HG03196 (cell line): Measurements from ENCODE around the gene CEACAM7.

Source experiments
- ATAC-seq: cut with Tn5 transposase; IDR thresholded peaks from one replicate; pipeline ENCODE4 v1.9.1; 2021; ENCODE audit not compliant: unreplicated experiment

Gene CEACAM7

GRCh38 chr19:41700381-41701195, 12.5 kb upstream of the CEACAM7 start:
- ATAC-seq, result no peak

DNA sequence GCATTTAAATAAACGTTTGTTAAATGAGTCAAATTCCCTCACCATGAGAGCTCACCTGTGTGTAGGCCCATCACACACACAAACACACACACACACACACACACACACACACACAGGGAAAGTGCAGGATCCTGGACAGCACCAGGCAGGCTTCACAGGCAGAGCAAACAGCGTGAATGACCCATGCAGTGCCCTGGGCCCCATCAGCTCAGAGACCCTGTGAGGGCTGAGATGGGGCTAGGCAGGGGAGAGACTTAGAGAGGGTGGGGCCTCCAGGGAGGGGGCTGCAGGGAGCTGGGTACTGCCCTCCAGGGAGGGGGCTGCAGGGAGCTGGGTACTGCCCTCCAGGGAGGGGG, 11.9 kb upstream of the CEACAM7 start:
- no peak for ATAC-seq

DNA sequence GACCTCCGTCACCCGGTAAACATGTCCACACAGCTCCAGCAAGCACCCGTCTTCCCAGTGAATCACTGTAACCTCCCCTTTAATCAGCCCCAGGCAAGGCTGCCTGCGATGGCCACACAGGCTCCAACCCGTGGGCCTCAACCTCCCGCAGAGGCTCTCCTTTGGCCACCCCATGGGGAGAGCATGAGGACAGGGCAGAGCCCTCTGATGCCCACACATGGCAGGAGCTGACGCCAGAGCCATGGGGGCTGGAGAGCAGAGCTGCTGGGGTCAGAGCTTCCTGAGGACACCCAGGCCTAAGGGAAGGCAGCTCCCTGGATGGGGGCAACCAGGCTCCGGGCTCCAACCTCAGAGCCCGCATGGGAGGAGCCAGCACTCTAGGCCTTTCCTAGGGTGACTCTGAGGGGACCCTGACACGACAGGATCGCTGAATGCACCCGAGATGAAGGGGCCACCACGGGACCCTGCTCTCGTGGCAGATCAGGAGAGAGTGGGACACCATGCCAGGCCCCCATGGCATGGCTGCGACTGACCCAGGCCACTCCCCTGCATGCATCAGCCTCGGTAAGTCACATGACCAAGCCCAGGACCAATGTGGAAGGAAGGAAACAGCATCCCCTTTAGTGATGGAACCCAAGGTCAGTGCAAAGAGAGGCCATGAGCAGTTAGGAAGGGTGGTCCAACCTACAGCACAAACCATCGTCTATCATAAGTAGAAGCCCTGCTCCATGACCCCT, 11.3 kb upstream of the CEACAM7 start:
- no peak for ATAC-seq

DNA sequence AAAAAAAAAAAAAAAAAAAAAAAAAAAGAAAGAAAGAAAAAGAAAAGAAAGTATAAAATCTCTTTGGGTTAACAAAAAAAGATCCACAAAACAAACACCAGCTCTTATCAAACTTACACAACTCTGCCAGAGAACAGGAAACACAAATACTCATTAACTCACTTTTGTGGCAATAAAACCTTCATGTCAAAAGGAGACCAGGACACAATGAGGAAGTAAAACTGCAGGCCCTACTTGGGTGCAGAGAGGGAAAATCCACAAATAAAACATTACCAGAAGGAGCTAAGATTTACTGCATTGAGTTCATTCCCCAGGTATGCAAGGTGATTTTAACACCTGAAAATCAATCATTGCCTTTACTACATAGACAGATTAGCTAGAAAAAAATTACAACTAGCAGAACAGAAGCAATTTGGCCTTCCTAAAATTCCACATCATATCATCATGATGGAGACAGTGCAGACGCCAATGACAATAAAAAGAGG, 10.7 kb upstream of the CEACAM7 start:
- no peak for ATAC-seq

DNA sequence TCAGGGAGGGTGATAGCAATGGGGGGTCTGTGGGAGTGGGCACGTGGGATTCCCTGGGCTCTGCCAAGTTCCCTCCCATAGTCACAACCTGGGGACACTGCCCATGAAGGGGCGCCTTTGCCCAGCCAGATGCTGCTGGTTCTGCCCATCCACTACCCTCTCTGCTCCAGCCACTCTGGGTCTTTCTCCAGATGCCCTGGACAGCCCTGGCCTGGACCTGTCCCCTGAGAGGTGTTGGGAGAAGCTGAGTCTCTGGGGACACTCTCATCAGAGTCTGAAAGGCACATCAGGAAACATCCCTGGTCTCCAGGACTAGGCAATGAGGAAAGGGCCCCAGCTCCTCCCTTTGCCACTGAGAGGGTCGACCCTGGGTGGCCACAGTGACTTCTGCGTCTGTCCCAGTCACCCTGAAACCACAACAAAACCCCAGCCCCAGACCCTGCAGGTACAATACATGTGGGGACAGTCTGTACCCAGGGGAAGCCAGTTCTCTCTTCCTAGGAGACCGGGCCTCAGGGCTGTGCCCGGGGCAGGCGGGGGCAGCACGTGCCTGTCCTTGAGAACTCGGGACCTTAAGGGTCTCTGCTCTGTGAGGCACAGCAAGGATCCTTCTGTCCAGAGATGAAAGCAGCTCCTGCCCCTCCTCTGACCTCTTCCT, 9.3 kb upstream of the CEACAM7 start:
- no peak for ATAC-seq

GRCh38 chr19:41696402-41697197, 8.5 kb upstream of the CEACAM7 start:
- no peak for ATAC-seq

DNA sequence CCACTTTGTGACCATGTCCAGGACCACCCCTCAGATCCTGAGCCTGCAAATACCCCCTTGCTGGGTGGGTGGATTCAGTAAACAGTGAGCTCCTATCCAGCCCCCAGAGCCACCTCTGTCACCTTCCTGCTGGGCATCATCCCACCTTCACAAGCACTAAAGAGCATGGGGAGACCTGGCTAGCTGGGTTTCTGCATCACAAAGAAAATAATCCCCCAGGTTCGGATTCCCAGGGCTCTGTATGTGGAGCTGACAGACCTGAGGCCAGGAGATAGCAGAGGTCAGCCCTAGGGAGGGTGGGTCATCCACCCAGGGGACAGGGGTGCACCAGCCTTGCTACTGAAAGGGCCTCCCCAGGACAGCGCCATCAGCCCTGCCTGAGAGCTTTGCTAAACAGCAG, 7.7 kb upstream of the CEACAM7 start:
- ATAC-seq, result no peak

GRCh38 chr19:41694831-41695635, 7.0 kb upstream of the CEACAM7 start:
- ATAC-seq, result no peak

DNA sequence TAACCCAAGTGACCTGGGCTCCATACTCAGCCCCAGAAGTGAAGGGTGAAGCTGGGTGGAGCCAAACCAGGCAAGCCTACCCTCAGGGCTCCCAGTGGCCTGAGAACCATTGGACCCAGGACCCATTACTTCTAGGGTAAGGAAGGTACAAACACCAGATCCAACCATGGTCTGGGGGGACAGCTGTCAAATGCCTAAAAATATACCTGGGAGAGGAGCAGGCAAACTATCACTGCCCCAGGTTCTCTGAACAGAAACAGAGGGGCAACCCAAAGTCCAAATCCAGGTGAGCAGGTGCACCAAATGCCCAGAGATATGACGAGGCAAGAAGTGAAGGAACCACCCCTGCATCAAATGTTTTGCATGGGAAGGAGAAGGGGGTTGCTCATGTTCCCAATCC, 6.1 kb upstream of the CEACAM7 start:
- no peak for ATAC-seq

- ATAC-seq, result no peak
Measured at GRCh38 chr19:41691268-41691970, 3.3 kb upstream of the CEACAM7 start.

DNA sequence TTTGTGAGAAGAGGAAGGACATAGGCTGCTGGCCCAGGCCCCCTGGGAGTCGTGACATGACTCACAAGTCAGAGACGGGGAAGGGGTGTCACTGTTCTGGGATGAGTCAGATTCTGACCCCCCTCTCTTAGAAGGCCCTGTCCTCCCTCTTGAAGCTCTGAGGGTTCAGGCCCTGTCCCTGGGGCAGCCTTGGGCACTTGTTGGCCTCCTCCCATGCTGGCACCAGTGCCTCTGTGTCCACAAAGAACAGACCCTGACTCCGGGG, 2.7 kb upstream of the CEACAM7 start:
- no peak for ATAC-seq

DNA sequence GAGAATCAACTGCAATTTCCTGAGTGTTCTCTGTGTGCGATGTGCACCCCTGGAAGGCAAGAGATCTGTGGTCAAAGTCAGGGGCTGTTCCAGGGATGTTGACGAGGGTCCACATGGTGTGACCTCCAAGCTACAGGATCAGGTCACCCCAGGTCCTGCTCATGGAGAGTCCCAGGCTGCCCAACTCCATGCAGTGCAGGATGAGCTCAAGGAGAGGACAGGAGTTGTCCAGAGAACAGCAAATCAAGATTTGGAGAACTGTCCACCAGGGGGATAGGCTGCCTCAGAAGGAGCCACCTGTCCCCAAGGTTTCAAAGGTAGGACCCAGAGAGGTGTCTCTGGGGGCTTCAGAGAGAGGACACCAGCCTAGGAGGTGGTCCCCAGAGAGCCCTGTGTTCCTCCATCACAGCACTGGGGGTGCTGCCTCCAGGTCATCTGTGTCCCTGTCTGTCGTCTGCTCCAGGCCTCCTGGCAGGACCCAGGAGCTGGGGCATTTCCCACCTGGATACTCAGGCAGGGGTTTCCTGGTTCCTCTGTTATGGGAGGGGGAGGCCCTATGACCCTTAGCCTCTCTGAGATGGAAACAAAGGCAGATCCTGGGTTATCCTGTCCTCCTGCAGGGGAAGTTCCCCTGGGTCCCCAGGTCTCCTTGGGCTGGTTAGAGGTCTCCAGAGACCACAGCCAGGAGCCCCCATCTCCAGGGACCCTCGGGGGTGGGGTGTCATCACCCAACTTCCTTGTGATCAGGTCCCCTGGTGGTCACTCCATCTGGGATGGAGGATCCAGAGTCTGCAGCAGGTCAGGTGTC, 2.1 kb upstream of the CEACAM7 start:
- no peak for ATAC-seq

DNA sequence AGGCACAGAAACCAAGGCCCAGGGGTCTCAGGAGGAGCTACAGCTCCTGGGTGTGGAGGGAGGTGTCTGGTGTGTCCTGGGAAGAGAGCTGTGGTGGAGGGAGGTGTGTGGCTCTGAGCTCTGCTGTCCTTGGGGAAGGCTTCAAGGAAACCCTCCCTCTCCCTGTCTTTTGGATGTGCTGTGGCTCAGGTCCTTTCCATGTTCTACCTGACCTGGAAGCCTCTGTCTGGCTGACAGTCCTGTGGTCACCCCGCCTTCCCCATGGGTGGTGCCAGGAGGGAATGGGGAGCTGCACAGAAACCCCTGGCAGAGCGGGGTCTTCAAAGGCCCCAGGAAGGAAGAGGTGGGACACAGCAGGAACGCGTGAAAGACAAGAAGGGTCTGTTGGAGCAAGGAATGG, 617 bp upstream of the CEACAM7 start:
- no peak for ATAC-seq

GRCh38 chr19:41687419-41687818, 651 bp downstream of the CEACAM7 start:
- ATAC-seq, result no peak

GRCh38 chr19:41682437-41682836, 5.6 kb downstream of the CEACAM7 start:
- ATAC-seq, result no peak

DNA sequence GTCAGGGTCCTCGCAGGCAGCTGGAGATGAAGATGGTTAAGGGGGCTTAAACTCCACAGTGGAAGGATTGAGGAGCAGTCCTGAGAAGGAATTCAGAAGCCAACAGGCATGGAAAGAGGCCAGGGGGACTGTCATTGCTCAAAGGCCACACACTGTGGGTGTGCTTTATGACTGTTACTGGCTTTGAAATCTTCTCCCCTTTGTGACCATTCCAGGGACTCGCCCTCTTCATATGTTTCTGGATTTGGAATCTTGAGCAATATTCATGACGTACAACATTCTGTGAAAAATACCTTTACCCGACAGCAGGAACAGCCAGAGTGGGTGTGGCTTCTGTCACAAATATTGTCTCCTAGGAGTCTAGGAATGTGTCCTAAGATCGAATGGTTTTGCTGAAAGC, 16.6 kb downstream of the CEACAM7 start:
- no peak for ATAC-seq

GRCh38 chr19:41670755-41671154, 17.3 kb downstream of the CEACAM7 start:
- ATAC-seq, result no peak

DNA sequence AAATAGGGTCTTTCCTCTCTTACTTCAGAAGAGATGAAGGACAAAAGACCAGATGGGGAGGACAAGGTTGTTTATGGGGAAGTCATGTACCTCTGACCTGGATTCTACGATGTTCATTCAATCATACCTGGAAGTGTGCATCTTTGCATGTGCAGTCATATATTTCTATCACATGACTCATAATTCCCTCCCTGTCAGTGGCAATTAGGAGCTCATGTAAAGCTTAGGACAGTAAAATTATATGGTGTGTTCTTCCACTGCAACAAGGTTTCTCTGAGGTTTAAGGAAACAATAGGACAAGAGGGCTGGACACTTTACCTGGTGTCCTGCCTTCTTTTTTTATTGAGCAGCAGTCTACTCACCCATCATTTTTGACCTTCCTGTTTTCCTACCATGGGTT, 19.8 kb downstream of the CEACAM7 start:
- ATAC-seq, result no peak

GRCh38 chr19:41666075-41666474, 22.0 kb downstream of the CEACAM7 start:
- no peak for ATAC-seq
